H1 (cell line): ENCODE results near the gene SRRM3. TPM values are rescaled to one million over a fixed set of nuclear protein-coding genes. Genes with fewer than 3 reads are reported as not detected.

Experiments used
- CTCF ChIA-PET: fragments of 300-600 bp; sonication (Branson Sonifier 250); formaldehyde crosslinking; loops from one replicate; lab custom pipeline; 2021; ENCODE audit not compliant: partially characterized antibody; lab: Charles Lee
- POLR2A ChIA-PET: fragments of 300-600 bp; sonication (Branson Sonifier 250); formaldehyde crosslinking; loops from one replicate; lab custom pipeline; 2021; ENCODE audit warnings: inconsistent platforms; ENCODE audit not compliant: partially characterized antibody; lab: Charles Lee
- DNase-seq, 2 experiments: peaks; one replicate each; pipeline versions ENCODE4 v3.0.0 to v3.0.0-alpha.2; 2010 to 2022; ENCODE audit warnings: low spot score in 2 of 2, low read depth in 1 of 2, mixed read lengths in 1 of 2
- FAIRE-seq: peaks from 2 replicates; lab custom pipeline; 2011; peaks lifted over from hg19 to GRCh38; lab: Jason Lieb, UNC
- H2AFZ ChIP-seq: 2 replicates; pipeline ENCODE4 v1.8.1; 2012; ENCODE audit warnings: low read length, inconsistent platforms
- H2AK5ac ChIP-seq: 2 replicates; pipeline ENCODE4 v1.6.1; 2013; ENCODE audit warnings: low read depth, low read length
- H2BK120ac ChIP-seq: replicated peaks from 2 replicates; pipeline ENCODE3; 2013; ENCODE audit warnings: low read depth, low read length, inconsistent platforms
- H2BK12ac ChIP-seq: 2 replicates; pipeline ENCODE4 v1.6.1; 2013; ENCODE audit warnings: low read depth, low read length
- H2BK15ac ChIP-seq: 2 replicates; pipeline ENCODE4 v1.6.1; 2013; ENCODE audit warnings: low read length
- H2BK20ac ChIP-seq: 2 replicates; pipeline ENCODE4 v1.6.1; 2013; ENCODE audit warnings: low read length
- H2BK5ac ChIP-seq: 2 replicates; pipeline ENCODE4 v1.6.1; 2013; ENCODE audit warnings: low read depth, low read length
- H3K14ac ChIP-seq: 2 replicates; pipeline ENCODE4 v1.6.1; 2013; ENCODE audit warnings: inconsistent platforms; ENCODE audit not compliant: insufficient read length
- H3K18ac ChIP-seq: 2 replicates; pipeline ENCODE4 v1.6.1; 2013; ENCODE audit warnings: low read length; ENCODE audit errors: extremely low read depth
- H3K23ac ChIP-seq: 2 replicates; pipeline ENCODE4 v1.6.1; 2013; ENCODE audit warnings: inconsistent platforms; ENCODE audit not compliant: insufficient read length
- H3K23me2 ChIP-seq: 2 replicates; pipeline ENCODE4 v1.6.1; 2013; ENCODE audit warnings: low read depth, low read length
- H3K27ac ChIP-seq: 2 replicates; pipeline ENCODE4 v1.6.1; 2011; ENCODE audit warnings: low read depth, low read length, inconsistent platforms
- H3K27me3 ChIP-seq, 4 experiments: replicated peaks in 1 of 4; 1 replicate in 1 of 4; 2 replicates in 3 of 4; pipeline versions ENCODE4 v1.6.1 to v1.8.1; 2011 to 2013; ENCODE audit warnings: low read length in 3 of 4, mild to moderate bottlenecking in 3 of 4, inconsistent platforms in 2 of 4, mixed read lengths in 2 of 4, moderate library complexity in 1 of 4; ENCODE audit not compliant: control insufficient read depth in 3 of 4, insufficient read depth in 3 of 4; ENCODE audit errors: extremely low read depth in 1 of 4
- H3K36me3 ChIP-seq, 4 experiments: 2 replicates each; pipeline versions ENCODE4 v1.6.1 to v1.8.1; 2011 to 2013; ENCODE audit warnings: mild to moderate bottlenecking in 4 of 4, low read length in 3 of 4, moderate library complexity in 2 of 4, control low read depth in 1 of 4, inconsistent platforms in 1 of 4; ENCODE audit not compliant: insufficient read depth in 4 of 4, control insufficient read depth in 2 of 4
- H3K4ac ChIP-seq: replicated peaks from 2 replicates; pipeline ENCODE3; 2013; ENCODE audit warnings: low read length, low read depth, mixed read lengths, inconsistent platforms; ENCODE audit not compliant: insufficient read length
- H3K4me1 ChIP-seq, 4 experiments: replicated peaks in 1 of 4; 1 replicate in 1 of 4; 2 replicates in 3 of 4; pipeline versions ENCODE4 v1.6.1 to v1.8.1; 2011 to 2013; ENCODE audit warnings: low read length in 3 of 4, inconsistent platforms in 2 of 4, mixed read lengths in 1 of 4; ENCODE audit not compliant: insufficient read depth in 4 of 4, control insufficient read depth in 3 of 4
- H3K4me2 ChIP-seq, 2 experiments: 2 replicates each; pipeline versions ENCODE4 v1.6.1 to v1.8.1; 2011 to 2013; ENCODE audit warnings: low read depth in 2 of 2, low read length in 2 of 2, control low read depth in 1 of 2, inconsistent platforms in 1 of 2, mild to moderate bottlenecking in 1 of 2; ENCODE audit not compliant: insufficient read depth in 1 of 2
- H3K4me3 ChIP-seq, 4 experiments: fragments of 200-600, 300-600 bp in 1 of 4; sonication (generic), shearing (Covaris generic), sonication (Bioruptor Twin) in 1 of 4; 2 replicates each; pipeline versions ENCODE4 v1.5.1 to v1.8.1; 2011 to 2016; ENCODE audit warnings: low read length in 4 of 4, low read depth in 3 of 4, control low read depth in 2 of 4, inconsistent platforms in 2 of 4, mild to moderate bottlenecking in 2 of 4, mixed read lengths in 1 of 4, moderate library complexity in 1 of 4; ENCODE audit not compliant: insufficient read depth in 2 of 4; ENCODE audit errors: extremely low read depth in 1 of 4
- H3K56ac ChIP-seq: replicated peaks from 2 replicates; pipeline ENCODE3; 2013; ENCODE audit warnings: low read depth, mild to moderate bottlenecking, mixed read lengths, low read length, inconsistent platforms; ENCODE audit not compliant: insufficient read length
- H3K79me1 ChIP-seq: 2 replicates; pipeline ENCODE4 v1.6.1; 2013; ENCODE audit warnings: low read depth, low read length, control low read depth
- H3K79me2 ChIP-seq, 2 experiments: 2 replicates each; pipeline versions ENCODE4 v1.6.1 to v1.8.1; 2012 to 2013; ENCODE audit warnings: low read length in 2 of 2, mild to moderate bottlenecking in 2 of 2, inconsistent platforms in 1 of 2; ENCODE audit not compliant: insufficient read depth in 2 of 2, control insufficient read depth in 1 of 2
- H3K9ac ChIP-seq, 4 experiments: replicated peaks in 1 of 4; 1 replicate in 1 of 4; 2 replicates in 3 of 4; pipeline versions ENCODE4 v1.6.1 to v1.8.1; 2011 to 2013; ENCODE audit warnings: low read depth in 3 of 4, low read length in 3 of 4, control low read depth in 2 of 4, mild to moderate bottlenecking in 2 of 4, moderate library complexity in 2 of 4, inconsistent platforms in 1 of 4; ENCODE audit errors: extremely low read depth in 1 of 4
- H3K9me3 ChIP-seq, 2 experiments: 2 replicates each; pipeline versions ENCODE4 v1.6.1 to v1.8.1; 2012 to 2013; ENCODE audit warnings: mild to moderate bottlenecking in 2 of 2, moderate library complexity in 2 of 2, control low read depth in 1 of 2, inconsistent platforms in 1 of 2, low read depth in 1 of 2, low read length in 1 of 2, mixed read lengths in 1 of 2; ENCODE audit not compliant: insufficient read depth in 2 of 2
- H4K20me1 ChIP-seq, 2 experiments: replicated peaks in 1 of 2; 2 replicates each; pipeline versions ENCODE3 to v1.8.1; 2011 to 2013; ENCODE audit warnings: inconsistent platforms in 2 of 2, low read length in 2 of 2, mild to moderate bottlenecking in 1 of 2; ENCODE audit not compliant: insufficient read depth in 2 of 2, control insufficient read depth in 1 of 2
- H4K5ac ChIP-seq: 2 replicates; pipeline ENCODE4 v1.6.1; 2013; ENCODE audit warnings: low read length, low read depth, mixed read lengths, inconsistent platforms; ENCODE audit not compliant: insufficient read length
- H4K8ac ChIP-seq: 2 replicates; pipeline ENCODE4 v1.8.0; 2013; ENCODE audit warnings: mild to moderate bottlenecking, moderate library complexity, low read length, inconsistent platforms; ENCODE audit not compliant: insufficient read depth; ENCODE audit errors: extremely low read depth
- H4K91ac ChIP-seq: replicated peaks from 2 replicates; pipeline ENCODE3; 2013; ENCODE audit warnings: low read length, mixed read lengths, inconsistent platforms; ENCODE audit not compliant: insufficient read length
- CTBP2 ChIP-seq: IDR thresholded peaks from 2 replicates; pipeline ENCODE4 v1.7.0; 2011; ENCODE audit warnings: borderline replicate concordance, mild to moderate bottlenecking, moderate library complexity, mixed read lengths, low read length; ENCODE audit not compliant: insufficient read depth, insufficient read length
- GTF2F1 ChIP-seq: IDR thresholded peaks from 2 replicates; pipeline ENCODE4 v1.6.1; 2012; ENCODE audit warnings: low read depth, low read length, improper control_type of control experiment, borderline replicate concordance
- HDAC2 ChIP-seq, 2 experiments: fragments of 300-600 bp in 1 of 2; sonication (generic) in 1 of 2; IDR thresholded peaks; 2 replicates each; pipeline ENCODE4 v1.6.1; 2011 to 2012; ENCODE audit warnings: low read depth in 2 of 2, low read length in 2 of 2, mild to moderate bottlenecking in 2 of 2, moderate library complexity in 2 of 2, borderline replicate concordance in 1 of 2, inconsistent platforms in 1 of 2
- KDM4A ChIP-seq: IDR thresholded peaks from one replicate; pipeline ENCODE4 v1.7.1; 2012; ENCODE audit warnings: low read depth, mild to moderate bottlenecking, moderate library complexity, low read length, inconsistent platforms; ENCODE audit not compliant: severe bottlenecking
- NANOG ChIP-seq: IDR thresholded peaks from 2 replicates; pipeline ENCODE4 v1.6.1; 2011; ENCODE audit warnings: low read length, low read depth, mild to moderate bottlenecking, inconsistent platforms; ENCODE audit not compliant: insufficient read depth, poor library complexity, severe bottlenecking
- SP4 ChIP-seq: IDR thresholded peaks from 2 replicates; pipeline ENCODE4 v1.6.1; 2012; ENCODE audit warnings: low read length, inconsistent platforms
- SRF ChIP-seq: IDR thresholded peaks from 2 replicates; pipeline ENCODE4 v1.6.1; 2011; ENCODE audit warnings: mild to moderate bottlenecking, low read depth, low read length, moderate library complexity
- USF2 ChIP-seq: IDR thresholded peaks from 2 replicates; pipeline ENCODE4 v1.6.1; 2011; ENCODE audit warnings: low read length, improper control_type of control experiment
- ZNF274 ChIP-seq: IDR thresholded peaks from 2 replicates; pipeline ENCODE4 v1.7.0; 2012; ENCODE audit warnings: low read length, borderline replicate concordance; ENCODE audit errors: extremely low read depth
- WGBS, 2 experiments: shearing (Covaris generic) in 1 of 2; methylation state at CpG; one replicate each; pipeline versions ENCODE4 v1.1.6 to v1.1.7; 2013 to 2015; ENCODE audit warnings: low lambda C conversion rate in 2 of 2, mixed read lengths in 2 of 2, inconsistent platforms in 1 of 2, low coverage in 1 of 2, missing lambda C conversion rate in 1 of 2; ENCODE audit not compliant: insufficient replicate concordance in 2 of 2, insufficient coverage in 1 of 2, insufficient read length in 1 of 2; ENCODE audit errors: extremely low coverage in 1 of 2, missing lambda C conversion rate in 1 of 2; 5-methylcytosine and 5-hydroxymethylcytosine counted together
- polyA plus RNA-seq, 7 experiments: library from polyadenylated mRNA; depleted of rRNA in 3 of 7; stranded (reverse) in 5 of 7; unstranded in 2 of 7; fragments of >200 nt in 5 of 7; fragments of 200-250 nt in 2 of 7; gene quantifications; 1 replicate in 5 of 7; 2 replicates in 1 of 7; 4 replicates in 1 of 7; pipeline versions ENCODE4 v1.2.1 to v1.2.3, GENCODE V29; 2011 to 2013; ENCODE audit warnings: missing spikeins in 2 of 7, mixed read lengths in 2 of 7
- total RNA-seq: library from RNA; stranded (reverse); fragmentation: NEBNext Ultra II Directional; extraction: Animal tissue kit (Norgen Biotek cat#: 25700); gene quantifications from 2 replicates; pipeline ENCODE4 v1.2.1, GENCODE V29; 2021
- TF ChIP-seq, protein P1 (sequence below): IDR thresholded peaks from 2 replicates; pipeline ENCODE4 v1.6.1; 2011; ENCODE audit warnings: low read depth, mild to moderate bottlenecking, low read length; ENCODE audit not compliant: insufficient read depth

The SRRM3 gene
- total and polyA plus RNA-seq, 2 of the 8 experiments (the other 6 are each of a cell fraction or from before 2014, with no cell fraction given), result 10.4 to 17.4 TPM

- Histone ChIP-seq H3K4me3 (no peak overlapping the region), H4K8ac (no peak overlapping the region), H4K5ac (no peak overlapping the region), H3K9me3 (no peaks in the 10 kb centered on the region), H2AK5ac (no peak overlapping the region), H3K23me2 (no peaks in the 10 kb centered on the region), H2BK120ac (no peak overlapping the region), H3K79me1 (no peaks in the 10 kb centered on the region), H3K4me1 (peaks cover 0 to 3% (median 1%) of the 10 kb centered on the region in 4 experiments; a peak in 3 of 7 replicates), H3K79me2 (no peaks in the 10 kb centered on the region), H3K36me3 (no peaks in the 10 kb centered on the region), H2BK5ac (no peak overlapping the region), H3K14ac (no peak overlapping the region), H2BK20ac (no peak overlapping the region), H4K91ac (no peak overlapping the region), H3K23ac (no peak overlapping the region), H3K18ac (no peak overlapping the region), H3K4me2 (no peak overlapping the region), H3K27me3 (no peaks in the 10 kb centered on the region), H3K27ac (no peak overlapping the region), H4K20me1 (no peaks in the 10 kb centered on the region), H2AFZ (no peak overlapping the region), H3K4ac (no peak overlapping the region), H2BK12ac (no peak overlapping the region), H2BK15ac (no peak overlapping the region), H3K9ac (no peak overlapping the region), H3K56ac (no peak overlapping the region)
- WGBS, 2 experiments, result 84% methylated on average over 5 of the region's 12 CpGs; no CpG with 5 or more reads in 1 of the 2 experiments
- DNase-seq (no peak), FAIRE-seq (no peak)
- ChIA-PET CTCF (interaction anchor here (0.6 to 8.0 kb wide), 5 partner anchors 60 to 140 kb away, joined by 3 to 125 read pairs (median 7); no protein-coding TSS in a partner anchor), POLR2A (interaction anchor here (1.1 kb wide), 1 partner anchor 9 kb away, joined by 3 read pairs; no protein-coding TSS in a partner anchor)
- no peak for TF ChIP-seq KDM4A
- TF ChIP-seq HDAC2 (IDR thresholded peaks at IDR 0.05; ENCODE audit: borderline replicate concordance in 1 of 2, low read depth in 2 of 2, low read length in 2 of 2), result no peak
- TF ChIP-seq CTBP2, result no peak
- TF ChIP-seq USF2, result no peak
- no peak for TF ChIP-seq SP4
- TF ChIP-seq NANOG, result no peak
- TF ChIP-seq SRF, result no peak
- TF ChIP-seq, protein P1, sequence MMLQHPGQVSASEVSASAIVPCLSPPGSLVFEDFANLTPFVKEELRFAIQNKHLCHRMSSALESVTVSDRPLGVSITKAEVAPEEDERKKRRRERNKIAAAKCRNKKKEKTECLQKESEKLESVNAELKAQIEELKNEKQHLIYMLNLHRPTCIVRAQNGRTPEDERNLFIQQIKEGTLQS, result no peak
- TF ChIP-seq ZNF274, result no peak
- TF ChIP-seq GTF2F1, result no peak
These were observed 28.0 kb upstream of the SRRM3 start for GRCh38 chr7:76173566-76174205.
